DMS79 (cell line): Measurements from ENCODE around the gene RASIP1.
A peak's percentile ranks its signal among the peaks of the same experiment; 100 is the strongest.

Experiments
- DNase-seq: peaks from one replicate; lab custom pipeline; 2025; lab: John Stamatoyannopoulos, UW

RASIP1 gene

DNA sequence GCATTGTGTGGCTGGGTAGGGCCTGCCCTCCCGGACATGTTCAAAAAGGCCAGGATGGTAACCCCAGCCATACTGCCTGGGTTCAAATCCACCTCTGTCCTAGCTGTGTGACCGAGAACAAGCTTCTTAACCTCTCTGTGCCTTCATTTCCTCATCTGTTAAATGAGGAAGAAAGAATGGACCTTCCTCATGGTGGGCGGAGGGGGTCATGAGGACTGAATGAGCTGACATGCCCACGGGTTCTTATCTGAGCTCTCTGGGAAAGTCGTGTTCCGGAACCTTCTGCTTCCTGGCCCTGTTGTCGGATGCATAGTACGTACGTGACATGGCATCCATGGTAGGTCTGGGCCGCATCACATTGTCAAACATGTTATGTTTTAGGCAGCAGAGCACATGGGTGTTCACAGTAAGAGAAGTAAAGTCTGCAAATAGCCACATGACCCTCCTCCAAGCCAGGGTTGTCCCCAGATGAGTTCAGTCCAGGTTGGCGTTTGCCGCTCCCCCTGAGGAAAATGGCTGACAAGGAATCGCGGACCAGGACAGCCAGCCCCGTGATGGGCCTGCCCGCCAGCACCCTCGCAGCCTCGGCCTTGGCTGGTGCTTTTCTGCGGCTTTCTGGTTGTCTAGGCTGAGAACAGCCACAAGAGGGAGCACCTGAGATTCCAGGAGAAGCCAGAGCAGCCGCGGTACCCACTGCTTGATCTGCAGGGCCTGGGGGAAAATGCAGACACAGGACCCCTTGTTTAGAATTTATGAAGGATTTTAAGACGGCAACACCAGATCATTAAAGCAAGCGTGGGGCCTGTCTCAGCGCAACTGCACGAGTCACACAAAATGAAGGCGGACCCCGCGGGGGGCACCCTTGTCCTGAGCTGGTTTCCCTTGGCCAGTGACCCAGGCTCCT lies 65.2 kb downstream of the RASIP1 start:
- DNase-seq = peak; percentile 58

- no peak for DNase-seq
Measured at GRCh38 chr19:48674216-48674809, 66.1 kb downstream of the RASIP1 start.

DNA sequence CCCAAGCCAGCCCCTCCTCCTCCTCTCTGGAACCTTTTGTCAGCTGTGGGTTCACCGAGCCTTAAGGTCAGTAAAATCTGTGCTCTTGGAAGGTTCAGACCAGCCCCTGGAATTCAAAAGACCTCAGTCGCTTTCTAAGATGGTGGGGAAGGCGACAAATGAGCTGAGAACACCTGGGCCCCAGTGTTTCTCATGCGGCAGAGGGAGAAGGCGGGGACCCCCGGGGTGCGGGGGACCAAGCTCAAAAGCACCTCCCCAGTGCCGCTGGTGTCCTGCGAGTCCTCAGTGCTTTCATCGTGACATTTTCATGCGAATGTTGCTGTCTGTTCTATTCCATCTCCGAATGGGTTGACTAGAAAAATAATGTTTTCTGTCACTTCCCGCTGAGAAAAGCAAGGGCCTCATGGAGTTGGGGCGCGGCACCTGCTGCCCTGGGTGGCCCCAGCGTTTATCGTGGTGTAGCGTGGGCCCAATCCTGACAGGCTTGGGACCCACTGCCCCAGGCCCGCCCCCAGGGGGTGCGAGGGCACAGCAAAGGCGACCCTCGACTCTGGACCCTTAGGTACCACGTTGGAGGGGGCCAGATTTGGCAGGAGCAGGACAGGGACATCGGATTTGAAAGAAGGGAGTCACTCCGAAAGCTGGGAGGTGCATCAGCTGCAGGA lies 66.8 kb downstream of the RASIP1 start:
- DNase-seq = no peak

DNA sequence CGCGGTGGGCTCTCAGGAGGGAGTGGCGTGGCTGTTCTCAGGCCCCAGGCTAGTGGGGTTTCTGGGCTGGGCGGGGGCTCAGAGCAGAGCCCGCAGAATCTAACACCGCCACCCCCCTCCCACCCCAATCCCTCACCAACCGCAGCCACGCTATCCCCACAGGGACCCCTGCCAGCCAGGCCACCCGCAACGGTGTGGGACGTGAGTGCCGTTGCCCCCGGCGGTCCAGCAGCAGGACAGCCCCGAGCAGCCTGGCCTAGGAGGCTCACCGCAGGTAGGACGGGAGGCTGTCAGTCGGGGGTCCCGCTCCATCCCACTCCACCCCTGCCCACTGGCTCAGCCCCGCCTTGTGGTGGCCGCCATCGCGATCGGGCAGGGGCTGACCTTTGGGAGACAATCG lies 67.4 kb downstream of the RASIP1 start, which contains the start of gene NTN5:
TSS of gene NTN5 (minus strand) at position 24 of the 400 bp plus-strand sequence. CDS start 2,031 bp downstream, outside the sequence.
- DNase-seq = no peak

DNA sequence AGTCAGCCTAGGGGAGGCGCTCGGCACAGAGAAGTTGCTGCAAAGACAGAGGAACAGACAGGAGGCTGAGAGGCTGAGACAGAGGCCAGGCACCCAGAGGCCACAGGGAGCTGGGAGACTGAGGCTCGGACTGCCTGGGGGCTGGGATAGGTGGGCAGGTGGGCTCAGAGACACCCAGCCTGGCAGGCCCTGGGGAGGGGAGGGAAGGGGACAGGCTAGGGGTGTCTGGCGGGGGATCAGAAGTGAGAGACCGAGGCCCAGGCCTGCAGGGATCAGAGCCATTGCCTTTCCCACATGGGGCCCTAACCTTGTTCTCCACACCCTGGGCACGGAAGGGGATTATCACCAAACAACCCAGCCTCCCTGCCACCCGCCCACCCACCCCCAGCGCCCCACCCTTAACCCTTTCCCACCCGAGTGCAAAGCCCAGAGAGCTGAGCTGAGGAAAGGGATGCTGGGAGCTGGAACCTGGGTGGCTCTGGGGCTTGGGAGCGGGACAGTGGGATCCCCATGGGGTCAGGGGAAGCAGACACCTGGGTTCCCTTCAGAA lies 68.9 kb downstream of the RASIP1 start:
- no peak for DNase-seq

- no peak for DNase-seq
Measured at GRCh38 chr19:48670699-48671445, 69.5 kb downstream of the RASIP1 start.
